Parathyroid adenoma (tissue), 2 donors: ENCODE data around the gene PLPPR1.

Experiments
- H2AFZ ChIP-seq: fragments of 300-600 bp; sonication (generic); one replicate; pipeline ENCODE4 v1.7.0; 2017; ENCODE audit warnings: antibody characterized with exemption, mild to moderate bottlenecking
- H3K27ac ChIP-seq: fragments of 300-600 bp; sonication (generic); one replicate; pipeline ENCODE4 v1.7.0; 2017
- H3K27me3 ChIP-seq: fragments of 300-600 bp; sonication (generic); one replicate; pipeline ENCODE4 v1.7.0; 2017; ENCODE audit warnings: low read length; ENCODE audit not compliant: control insufficient read depth, insufficient read depth
- H3K36me3 ChIP-seq: fragments of 300-600 bp; sonication (generic); one replicate; pipeline ENCODE4 v1.7.0; 2017; ENCODE audit warnings: low read length; ENCODE audit not compliant: control insufficient read depth, insufficient read depth
- H3K4me1 ChIP-seq: fragments of 300-600 bp; sonication (generic); one replicate; pipeline ENCODE4 v1.7.0; 2017; ENCODE audit warnings: control low read depth
- H3K4me2 ChIP-seq: fragments of 300-600 bp; sonication (generic); one replicate; pipeline ENCODE4 v1.7.0; 2017; ENCODE audit warnings: low read length
- H3K4me3 ChIP-seq: fragments of 300-600 bp; sonication (generic); one replicate; pipeline ENCODE4 v1.7.0; 2017; ENCODE audit warnings: low read depth, low read length
- H3K79me2 ChIP-seq: fragments of 300-600 bp; sonication (generic); one replicate; pipeline ENCODE4 v1.7.0; 2017; ENCODE audit warnings: control low read depth
- H3K9ac ChIP-seq: fragments of 300-600 bp; sonication (generic); one replicate; pipeline ENCODE4 v1.7.0; 2017; ENCODE audit warnings: mild to moderate bottlenecking
- H3K9me3 ChIP-seq: fragments of 300-600 bp; sonication (generic); one replicate; pipeline ENCODE4 v1.7.0; 2017; ENCODE audit warnings: low read length; ENCODE audit not compliant: control insufficient read depth
- CTCF ChIP-seq: fragments of 300-600 bp; sonication (generic); IDR thresholded peaks from one replicate; pipeline ENCODE4 v1.7.0; 2017; ENCODE audit warnings: antibody characterized with exemption, mild to moderate bottlenecking
- donor health status: primary hyperparathyroidism.

PLPPR1 gene

GRCh38 chr9:101332362-101332761 lies 303.8 kb downstream of the PLPPR1 start:
- no peak overlapping the region for H3K4me2 ChIP-seq
- no peak for TF ChIP-seq CTCF
- H3K36me3 ChIP-seq, result no peaks in the 10 kb centered on the region
- H3K27ac ChIP-seq, result no peak overlapping the region
- H3K79me2 ChIP-seq, result no peaks in the 10 kb centered on the region
- H3K9ac ChIP-seq, result no peak overlapping the region
- no peaks in the 10 kb centered on the region for H3K9me3 ChIP-seq
- no peaks in the 10 kb centered on the region for H3K4me1 ChIP-seq
- no peak overlapping the region for H3K4me3 ChIP-seq
- H2AFZ ChIP-seq, result no peak overlapping the region
- no peaks in the 10 kb centered on the region for H3K27me3 ChIP-seq

DNA sequence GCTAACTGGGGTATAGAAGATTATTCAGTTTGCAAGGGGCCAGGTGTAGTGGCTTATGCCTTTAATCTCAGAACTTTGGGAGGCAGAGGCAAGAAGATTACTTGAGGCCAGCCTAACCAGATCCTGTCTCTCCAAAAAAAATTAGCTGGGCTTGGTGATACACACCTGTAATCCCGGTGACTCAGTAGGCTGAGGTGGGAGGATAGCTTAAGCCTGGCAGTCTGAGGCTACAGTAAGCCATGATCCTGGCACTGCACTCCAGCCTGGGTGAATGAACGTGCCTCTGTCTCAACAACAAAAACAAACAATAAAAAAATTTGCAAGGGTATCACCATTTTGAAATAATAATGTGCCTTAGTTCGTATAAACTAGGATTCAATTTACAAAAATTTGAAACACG lies 305.0 kb downstream of the PLPPR1 start:
- Histone ChIP-seq H3K4me2 (no peak overlapping the region), H3K27me3 (no peaks in the 10 kb centered on the region), H3K79me2 (no peaks in the 10 kb centered on the region), H3K4me1 (no peaks in the 10 kb centered on the region), H3K36me3 (no peaks in the 10 kb centered on the region), H3K27ac (no peak overlapping the region), H2AFZ (no peak overlapping the region), H3K9ac (no peak overlapping the region), H3K9me3 (no peaks in the 10 kb centered on the region), H3K4me3 (no peak overlapping the region)
- TF ChIP-seq CTCF, result no peak

- no peaks in the 10 kb centered on the region for H3K36me3 ChIP-seq
- no peaks in the 10 kb centered on the region for H3K79me2 ChIP-seq
- H2AFZ ChIP-seq, result no peak overlapping the region
- no peak overlapping the region for H3K4me2 ChIP-seq
- H3K4me3 ChIP-seq, result no peak overlapping the region
- no peak for TF ChIP-seq CTCF
- H3K9me3 ChIP-seq, result no peaks in the 10 kb centered on the region
- no peak overlapping the region for H3K27ac ChIP-seq
- H3K4me1 ChIP-seq, result no peaks in the 10 kb centered on the region
- H3K9ac ChIP-seq, result no peak overlapping the region
- H3K27me3 ChIP-seq, result no peaks in the 10 kb centered on the region
Measured at GRCh38 chr9:101333926-101334702, 305.6 kb downstream of the PLPPR1 start.

- Histone ChIP-seq H3K27me3 (no peaks in the 10 kb centered on the region), H2AFZ (no peak overlapping the region), H3K4me3 (no peak overlapping the region), H3K27ac (no peak overlapping the region), H3K4me1 (no peaks in the 10 kb centered on the region), H3K9me3 (no peaks in the 10 kb centered on the region), H3K79me2 (no peaks in the 10 kb centered on the region), H3K9ac (no peak overlapping the region), H3K36me3 (no peaks in the 10 kb centered on the region), H3K4me2 (no peak overlapping the region)
- no peak for TF ChIP-seq CTCF
Measured at GRCh38 chr9:101336091-101336490, 307.6 kb downstream of the PLPPR1 start.

GRCh38 chr9:101337237-101337636 lies 308.7 kb downstream of the PLPPR1 start:
- H3K4me1 ChIP-seq, result no peaks in the 10 kb centered on the region
- no peak overlapping the region for H3K4me2 ChIP-seq
- H3K4me3 ChIP-seq, result no peak overlapping the region
- no peak overlapping the region for H3K27ac ChIP-seq
- H3K36me3 ChIP-seq, result no peaks in the 10 kb centered on the region
- no peak overlapping the region for H2AFZ ChIP-seq
- H3K9ac ChIP-seq, result no peak overlapping the region
- no peak for TF ChIP-seq CTCF
- no peaks in the 10 kb centered on the region for H3K79me2 ChIP-seq
- no peaks in the 10 kb centered on the region for H3K9me3 ChIP-seq
- H3K27me3 ChIP-seq, result no peaks in the 10 kb centered on the region
